ENCODE results near the gene MRPL55.

- no peak for TF ChIP-seq ZNF720 (CRISPR knock-in tag; IDR thresholded peaks at IDR 0.05)
- no peak for TF ChIP-seq EP300 (IDR thresholded peaks at IDR 0.05; ENCODE audit: low read depth in 2 of 2, low read length in 2 of 2)
- TF ChIP-seq EP300 (CRISPR knock-in tag; IDR thresholded peaks at IDR 0.05; ENCODE audit: borderline replicate concordance) = no peak
Measured at GRCh38 chr1:228059634-228060457, 49.3 kb downstream of the MRPL55 start.

Measured in HepG2 (cell line).